Fibroblast of skin of abdomen (primary cell): ENCODE measurements around the gene C11orf58.

ENCODE experiments used
- DNase-seq: peaks from one replicate; pipeline ENCODE4 v3.0.0-alpha.2; 2013

C11orf58 gene

GRCh38 chr11:16785520-16786128 lies 47.2 kb downstream of the C11orf58 start:
- peak; percentile 73 for DNase-seq

DNA sequence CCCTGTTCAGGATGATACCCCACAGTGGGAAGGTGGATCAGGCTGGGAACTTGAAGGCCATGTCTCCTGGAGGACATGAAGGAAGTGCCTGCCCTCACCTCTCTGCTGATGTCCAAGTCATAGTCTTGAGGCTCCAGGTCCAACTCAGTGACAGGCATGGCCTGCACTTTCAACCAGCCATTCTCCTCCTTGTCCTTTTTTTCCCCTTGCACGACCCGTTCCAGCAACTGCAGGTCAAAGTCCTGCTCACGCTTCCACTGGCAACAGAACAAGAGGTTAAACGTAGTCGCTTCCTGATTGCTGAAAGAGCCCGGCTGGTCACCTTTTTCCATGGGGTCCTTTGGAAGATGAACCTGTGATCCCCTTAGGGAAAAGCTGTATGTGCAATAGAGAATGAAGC lies 47.7 kb downstream of the C11orf58 start:
- no peak for DNase-seq

DNA sequence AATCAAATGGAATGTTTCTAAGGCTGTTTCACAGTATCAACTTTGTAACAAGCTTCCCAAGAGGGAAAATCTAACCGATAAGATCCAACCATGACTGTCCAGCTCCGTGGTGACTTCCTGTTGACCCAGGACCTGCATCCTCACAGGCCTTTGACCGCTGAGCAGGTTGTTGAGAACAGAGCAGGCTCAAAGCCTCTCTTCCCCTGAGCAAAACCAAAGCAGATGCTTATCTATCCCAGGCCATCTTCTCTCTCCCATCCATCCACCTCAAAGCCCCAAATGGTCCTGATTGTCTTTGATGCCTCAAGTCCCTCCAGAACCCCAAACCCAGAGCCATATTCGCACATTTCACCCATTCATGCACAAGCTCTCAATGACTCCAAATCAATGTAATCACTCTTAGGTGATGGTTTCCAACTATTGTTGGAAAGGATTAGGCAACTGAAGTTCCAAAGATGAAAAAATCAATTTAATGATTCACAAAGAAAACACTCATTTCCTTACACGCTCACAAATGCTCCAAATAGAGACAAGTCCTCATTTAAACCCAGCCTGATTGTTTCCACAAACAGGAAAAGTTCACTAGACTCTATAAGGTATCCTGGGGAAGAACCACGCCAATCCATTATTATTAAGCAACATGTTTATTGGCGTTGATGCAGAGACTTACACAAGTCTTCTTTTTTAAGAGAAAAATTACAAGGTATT lies 48.7 kb downstream of the C11orf58 start:
- no peak for DNase-seq

GRCh38 chr11:16788141-16789062 lies 50.0 kb downstream of the C11orf58 start:
- DNase-seq = peak; percentile 49

DNA sequence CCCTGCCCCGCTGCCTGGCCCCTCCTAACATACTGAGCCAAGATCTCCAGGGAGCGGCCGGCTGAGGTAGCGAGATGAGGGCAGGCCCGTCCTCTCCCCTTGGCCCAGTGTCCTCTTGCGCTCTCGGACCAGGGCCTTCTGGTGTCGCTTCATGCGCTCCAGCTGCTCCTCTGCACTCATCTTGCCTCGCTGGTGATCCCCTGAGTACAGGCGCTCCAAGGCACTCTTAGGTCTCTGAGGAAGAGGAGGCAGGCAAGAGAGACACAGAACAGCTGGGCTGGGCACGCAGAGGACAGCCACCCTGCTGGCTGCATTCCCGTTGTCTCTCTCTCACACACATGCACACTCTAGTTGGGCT lies 50.6 kb downstream of the C11orf58 start:
- no peak for DNase-seq

DNA sequence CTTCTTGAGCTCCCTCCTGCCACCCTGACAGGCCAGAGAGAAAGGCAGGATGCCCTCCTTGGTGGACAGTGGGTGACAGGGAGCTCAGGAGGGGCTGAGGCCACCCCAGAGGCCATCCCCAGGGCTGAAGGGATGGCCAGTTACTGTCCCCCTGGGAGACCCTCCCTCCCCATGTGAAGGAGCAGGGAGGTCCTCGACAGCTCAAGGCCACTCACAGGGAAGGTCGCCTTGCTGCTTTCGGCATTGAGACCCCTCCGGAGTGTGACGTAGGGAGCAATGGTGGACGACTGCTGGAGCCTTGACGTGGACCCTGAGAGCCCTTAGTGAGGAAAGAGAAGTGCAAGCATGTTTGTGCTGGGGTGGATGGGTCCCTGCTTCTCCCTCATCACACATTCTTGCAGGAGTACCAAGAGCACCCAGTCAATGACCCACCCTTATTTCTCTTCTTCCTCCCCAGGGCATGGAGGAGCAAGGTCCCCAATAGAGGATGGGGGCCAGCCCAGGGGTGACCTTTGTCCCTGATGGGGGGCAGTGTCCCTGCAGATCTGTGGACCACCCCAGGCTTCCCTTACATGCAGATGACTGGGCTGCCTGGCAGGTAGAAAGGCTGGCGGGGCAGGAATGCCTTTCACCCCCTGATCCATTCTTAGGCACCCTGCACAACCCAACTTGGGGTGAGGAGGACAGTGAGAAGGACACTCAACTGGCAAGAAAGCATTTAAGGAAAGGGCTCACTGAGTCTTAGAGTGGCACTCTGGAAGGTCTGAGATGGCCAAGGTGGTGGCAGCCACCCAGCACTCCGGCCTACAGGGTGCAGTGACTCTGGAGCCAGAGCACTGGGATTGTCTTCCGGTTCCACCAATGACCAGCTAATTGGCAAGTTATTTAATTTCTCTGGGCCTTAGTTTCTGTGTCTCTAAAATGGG lies 51.4 kb downstream of the C11orf58 start:
- DNase-seq = no peak

DNA sequence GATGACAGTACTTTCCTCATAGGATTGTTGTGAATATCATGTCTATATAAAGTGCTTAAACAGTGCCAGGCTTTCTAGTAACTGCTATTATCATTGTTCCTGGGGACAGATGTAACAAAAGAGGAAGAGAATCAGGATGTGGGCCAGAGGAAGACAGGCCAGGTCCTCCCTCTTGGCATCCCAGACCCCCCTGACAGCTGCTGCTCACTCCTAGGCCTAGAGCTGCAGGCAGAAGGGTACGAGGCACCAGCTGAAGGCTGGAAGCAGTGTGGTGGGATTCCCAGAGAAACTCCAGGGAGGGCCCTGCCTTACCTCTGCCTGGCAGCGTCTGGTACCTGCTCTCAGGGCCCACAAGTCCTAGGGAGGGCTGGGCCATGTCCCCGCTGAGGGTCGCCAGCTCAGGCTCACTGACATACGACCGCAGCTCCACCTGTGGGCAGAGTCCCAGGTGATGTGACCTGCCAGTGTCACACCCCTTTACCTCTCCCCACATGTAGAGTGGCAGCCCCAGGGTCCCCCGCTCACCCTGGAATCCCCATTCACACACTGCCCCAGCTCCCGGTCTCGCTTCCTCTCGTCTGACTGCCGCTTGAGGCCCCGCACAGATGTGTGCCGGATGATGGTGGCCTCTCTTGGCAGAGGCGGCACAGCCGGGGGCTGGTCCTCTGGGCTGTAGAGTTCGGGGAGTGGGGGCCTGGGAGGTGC lies 52.2 kb downstream of the C11orf58 start:
- no peak for DNase-seq

- DNase-seq = peak; percentile 93
Observed at GRCh38 chr11:16791191-16791961, 52.9 kb downstream of the C11orf58 start.

DNA sequence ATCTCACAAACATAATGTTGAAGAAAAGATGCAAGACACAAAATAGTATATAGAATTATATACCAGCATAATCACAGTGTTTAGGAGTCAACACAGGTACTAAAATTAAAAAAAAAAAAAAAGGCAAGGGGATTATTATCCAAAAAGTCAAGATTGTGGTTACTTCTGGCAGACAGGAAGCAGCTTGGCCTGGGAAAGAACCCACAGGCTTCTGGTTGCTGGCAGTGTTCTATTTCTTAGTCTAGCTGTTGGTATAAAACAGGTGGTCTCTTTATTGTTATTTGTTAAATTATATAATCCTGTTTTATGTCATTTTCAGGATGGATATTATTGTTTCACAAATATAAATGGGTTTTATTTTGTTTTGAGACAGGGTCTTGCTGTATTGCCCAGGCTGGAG lies 54.0 kb downstream of the C11orf58 start:
- no peak for DNase-seq

GRCh38 chr11:16793009-16793408 lies 54.6 kb downstream of the C11orf58 start:
- DNase-seq = no peak

GRCh38 chr11:16793511-16793910 lies 55.1 kb downstream of the C11orf58 start:
- DNase-seq = no peak

- DNase-seq = no peak
Observed at GRCh38 chr11:16794047-16794818, 55.8 kb downstream of the C11orf58 start.

DNA sequence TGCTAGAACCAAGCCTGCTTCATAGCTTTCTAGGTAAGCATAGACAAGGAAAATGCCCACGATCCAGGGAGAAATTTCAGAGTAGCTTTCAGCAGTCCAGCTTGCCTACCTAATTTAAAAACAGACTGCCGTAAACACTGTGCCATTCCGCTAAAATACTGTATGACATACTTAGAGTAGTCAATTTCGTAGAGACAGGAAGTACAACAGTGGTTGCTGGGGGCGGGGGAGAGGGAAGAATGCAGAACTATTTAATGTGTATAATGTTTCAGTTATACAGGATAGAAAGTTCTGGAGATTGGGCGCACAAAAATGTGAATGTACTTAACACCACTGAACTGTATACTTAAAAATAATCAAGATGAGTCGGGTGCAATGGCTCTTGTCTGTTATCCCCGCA lies 56.7 kb downstream of the C11orf58 start:
- DNase-seq = no peak

GRCh38 chr11:16796311-16796710 lies 57.9 kb downstream of the C11orf58 start:
- no peak for DNase-seq

- DNase-seq = no peak
Observed at GRCh38 chr11:16797776-16798175, 59.3 kb downstream of the C11orf58 start.

GRCh38 chr11:16799221-16799620 lies 60.8 kb downstream of the C11orf58 start:
- no peak for DNase-seq

DNA sequence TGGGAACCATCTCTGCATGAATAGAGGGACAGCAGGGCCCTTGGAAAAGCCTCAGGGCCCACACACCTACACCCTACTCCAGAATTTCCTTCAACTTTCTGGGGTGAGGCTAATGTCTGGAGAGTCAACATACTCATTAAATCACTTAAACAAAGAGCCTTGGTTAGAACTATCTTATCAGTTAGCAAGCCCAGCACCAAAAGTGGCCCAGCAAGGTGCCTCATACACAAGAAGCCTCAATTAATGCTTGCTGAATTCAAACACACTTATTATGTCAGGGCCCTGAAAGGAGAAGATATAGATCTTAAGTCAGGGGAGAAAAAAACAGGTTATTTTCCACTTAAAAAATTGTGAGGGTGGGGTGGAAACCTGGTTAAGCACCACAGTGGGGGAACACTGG lies 61.4 kb downstream of the C11orf58 start:
- no peak for DNase-seq

GRCh38 chr11:16800382-16800781 lies 61.9 kb downstream of the C11orf58 start:
- DNase-seq = no peak

GRCh38 chr11:16801288-16801980 lies 63.0 kb downstream of the C11orf58 start:
- no peak for DNase-seq
